GM12891 (cell line): ENCODE data around the gene TBX4.

Experiments used
- POLR2A ChIP-seq: IDR thresholded peaks from 2 replicates; pipeline ENCODE4 v1.6.1; 2011; ENCODE audit warnings: low read depth, low read length, control low read depth
- SPI1 ChIP-seq: IDR thresholded peaks from 2 replicates; pipeline ENCODE4 v1.6.1; 2011; ENCODE audit warnings: low read depth, low read length, control low read depth
- TAF1 ChIP-seq: IDR thresholded peaks from 2 replicates; pipeline ENCODE4 v1.6.1; 2011; ENCODE audit warnings: low read depth, low read length, control low read depth

- TF ChIP-seq SPI1 (no peak), TAF1 (no peak), POLR2A (no peak)
These were observed 23.5 kb downstream of the TBX4 start for GRCh38 chr17:61475726-61476125.
